ENCODE measurements around the gene ADGRB3. TPM values are rescaled to one million over a fixed set of nuclear protein-coding genes. Genes with fewer than 3 reads are reported as not detected.
"Not testable (repeated sequence)": the region's sequence is repeated elsewhere in the genome, so short reads cannot be mapped to it uniquely, and the experiment has no call there.

Gene ADGRB3
- total RNA-seq, 1 experiment from 2014 or later: 2.0 TPM

- DNase-seq (ENCODE audit: low read depth): not testable (repeated sequence)
Measured at GRCh38 chr6:69121461-69122406, 486.7 kb downstream of the ADGRB3 start.

DNA sequence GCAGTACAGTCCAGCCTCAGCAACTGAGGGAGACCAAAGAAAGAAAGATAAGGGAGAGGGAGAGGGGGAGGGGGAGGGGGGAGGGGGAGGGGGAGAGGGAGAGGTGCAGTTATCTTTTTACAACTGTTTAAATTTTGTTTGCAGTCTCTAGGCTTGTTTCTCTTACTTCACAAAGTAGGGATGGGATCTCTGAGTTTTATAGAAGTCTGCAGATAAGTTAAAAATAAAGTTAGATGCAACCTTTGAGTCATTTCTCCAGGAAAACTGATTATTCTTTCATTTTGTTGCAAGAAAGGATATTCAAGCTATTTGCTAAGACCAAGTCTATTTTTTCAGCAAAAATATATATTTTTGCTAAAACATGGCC, 487.3 kb downstream of the ADGRB3 start:
- no peak for DNase-seq (ENCODE audit: low read depth)

- DNase-seq (ENCODE audit: low read depth): no peak
Measured at GRCh38 chr6:69128411-69128810, 493.3 kb downstream of the ADGRB3 start.

DNA sequence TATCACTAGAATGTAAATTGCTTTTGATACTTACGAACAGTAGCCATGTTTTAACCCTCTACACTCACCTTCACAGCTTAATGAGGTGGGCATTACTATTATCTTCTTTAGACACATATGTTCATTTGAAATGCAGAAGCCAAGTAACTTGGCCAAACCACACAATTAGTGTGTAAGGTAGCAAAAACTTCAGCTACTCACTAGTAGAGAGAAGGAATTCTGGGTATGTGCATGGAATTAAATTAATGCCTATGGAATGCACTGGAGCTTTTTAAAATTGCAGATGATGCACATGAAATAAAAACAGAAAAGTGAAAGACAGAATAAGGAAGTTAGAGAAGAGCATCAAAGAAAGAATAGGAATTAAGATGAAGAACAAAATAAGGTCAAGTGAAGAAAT, 494.0 kb downstream of the ADGRB3 start:
- no peak for DNase-seq (ENCODE audit: low read depth)

DNA sequence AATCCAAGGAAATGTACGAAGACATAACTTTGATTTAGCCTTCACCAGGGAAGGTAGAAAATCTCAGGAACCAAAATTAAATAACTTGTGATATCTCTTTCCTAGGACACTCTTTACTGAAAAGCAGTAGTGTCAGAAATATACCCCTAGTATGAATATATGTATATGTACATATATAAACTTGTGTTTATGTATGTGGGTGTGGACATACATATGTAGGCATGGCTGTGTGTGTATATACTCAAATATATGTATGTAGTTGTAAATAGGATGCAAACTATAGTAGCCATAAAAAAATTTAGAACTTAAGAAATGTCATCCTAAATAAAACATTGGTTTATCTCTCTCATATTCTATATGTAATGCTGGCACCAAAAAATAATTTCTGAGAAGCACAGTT, 500.8 kb downstream of the ADGRB3 start:
- DNase-seq (ENCODE audit: low read depth): no peak

GRCh38 chr6:69138148-69138547, 503.1 kb downstream of the ADGRB3 start:
- peak; percentile 85 for DNase-seq (ENCODE audit: low read depth)

DNA sequence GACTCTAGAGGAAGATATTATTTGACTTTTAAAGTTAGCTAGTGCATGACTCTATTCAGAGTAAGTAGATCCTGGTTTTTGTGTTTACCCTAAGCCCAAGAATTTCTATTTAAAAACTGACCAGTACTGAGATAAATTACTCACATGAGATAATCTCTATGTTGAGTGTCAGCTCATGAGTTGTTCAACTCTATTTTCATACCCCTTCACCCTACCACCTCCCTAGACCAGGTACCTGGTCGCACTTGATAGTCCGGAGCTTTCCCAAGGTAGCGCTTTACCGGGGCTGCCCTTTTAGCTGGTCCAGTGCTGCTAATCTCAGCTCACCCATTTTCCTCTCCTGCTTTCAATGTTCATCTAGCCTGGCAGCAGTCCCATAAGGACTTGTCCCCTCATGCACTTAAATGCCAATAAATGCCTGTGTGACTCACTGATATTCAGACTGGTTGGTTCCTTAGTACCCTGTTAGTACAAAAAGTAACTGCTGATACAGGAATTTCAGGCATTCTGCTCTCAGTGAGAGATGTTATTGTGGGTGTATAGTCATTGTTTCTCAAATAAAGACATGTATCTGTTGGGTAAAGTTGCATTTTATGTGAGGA, 503.9 kb downstream of the ADGRB3 start:
- DNase-seq (ENCODE audit: low read depth): peak; percentile 90

DNA sequence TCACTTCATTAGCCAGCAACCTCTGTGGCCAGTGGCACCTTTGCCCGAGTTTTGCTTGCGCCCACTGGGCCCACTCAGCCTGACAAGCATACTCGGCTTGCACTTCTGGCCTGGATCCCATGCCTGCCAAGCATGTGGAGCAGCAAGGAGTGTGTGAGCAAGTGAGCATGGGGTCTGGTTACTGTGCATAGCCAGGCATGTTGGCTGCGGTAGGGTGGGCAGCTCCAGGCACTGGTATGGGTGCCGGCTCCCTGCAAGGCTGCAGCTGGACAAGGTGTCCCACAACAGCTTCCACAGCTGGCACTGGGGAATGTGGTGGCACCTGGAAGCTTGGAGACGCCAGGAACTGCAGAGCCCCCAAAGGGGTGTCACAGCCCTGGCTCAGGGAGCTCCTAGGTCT, 510.0 kb downstream of the ADGRB3 start:
- DNase-seq (ENCODE audit: low read depth): no peak

GRCh38 chr6:69146385-69146784, 511.3 kb downstream of the ADGRB3 start:
- no peak for DNase-seq (ENCODE audit: low read depth)

- DNase-seq (ENCODE audit: low read depth): peak; percentile 48
Measured at GRCh38 chr6:69155467-69155866, 520.4 kb downstream of the ADGRB3 start.

DNA sequence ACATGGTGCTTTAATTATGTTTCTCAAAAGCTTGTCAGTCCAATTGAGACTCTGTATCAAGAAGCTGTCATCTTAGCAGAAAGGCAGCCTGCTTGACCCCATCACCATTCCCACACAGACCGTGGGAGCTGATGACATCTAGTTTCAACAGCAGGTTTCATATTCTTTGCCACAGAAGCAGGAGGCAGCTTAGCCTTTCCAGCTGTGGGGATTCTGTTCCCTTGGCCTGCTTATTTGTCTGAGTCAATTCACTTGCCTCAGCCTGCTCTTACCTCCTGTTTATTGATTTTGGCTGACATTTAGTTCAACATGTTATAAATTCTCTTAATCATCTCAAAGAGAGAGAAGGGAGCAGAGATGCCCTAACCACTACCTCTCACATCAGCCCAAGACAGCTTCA, 527.7 kb downstream of the ADGRB3 start:
- peak; percentile 19 for DNase-seq (ENCODE audit: low read depth)

DNA sequence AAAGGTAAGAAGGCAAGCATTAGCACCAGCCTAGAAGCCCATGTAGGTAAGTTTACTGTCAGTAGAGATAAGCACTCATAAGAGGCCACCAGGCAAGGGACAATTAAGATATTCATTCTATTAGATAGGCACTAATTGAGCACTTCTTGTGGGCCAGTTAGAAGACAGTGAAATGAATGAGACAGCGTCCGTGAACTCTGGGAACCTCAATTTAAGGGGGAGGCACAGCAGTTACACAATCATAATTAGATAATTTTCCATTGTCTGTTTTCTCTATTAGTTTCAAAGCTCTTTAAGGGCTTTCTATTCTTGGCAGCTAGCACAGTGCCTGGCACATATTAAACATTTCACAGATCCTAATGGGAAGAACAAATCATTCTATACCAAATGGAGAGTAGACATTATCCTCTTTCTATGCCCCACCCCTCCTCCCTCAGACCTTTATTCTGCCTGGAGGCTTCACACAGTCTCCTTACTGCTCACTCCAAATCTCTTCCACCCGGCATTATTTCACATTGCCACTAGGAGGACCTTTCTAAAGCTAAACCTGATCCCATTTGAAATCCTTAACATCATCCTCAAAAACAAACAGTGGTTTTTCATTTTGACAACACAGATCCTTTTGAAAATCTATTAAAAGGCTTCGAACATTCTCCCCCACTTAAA, 529.6 kb downstream of the ADGRB3 start:
- peak; percentile 36 for DNase-seq (ENCODE audit: low read depth)

- peak; percentile 89 for DNase-seq (ENCODE audit: low read depth)
Measured at GRCh38 chr6:69179681-69180080, 544.6 kb downstream of the ADGRB3 start.

- peak; percentile 28 for DNase-seq (ENCODE audit: low read depth)
Measured at GRCh38 chr6:69180361-69181067, 545.4 kb downstream of the ADGRB3 start.

DNA sequence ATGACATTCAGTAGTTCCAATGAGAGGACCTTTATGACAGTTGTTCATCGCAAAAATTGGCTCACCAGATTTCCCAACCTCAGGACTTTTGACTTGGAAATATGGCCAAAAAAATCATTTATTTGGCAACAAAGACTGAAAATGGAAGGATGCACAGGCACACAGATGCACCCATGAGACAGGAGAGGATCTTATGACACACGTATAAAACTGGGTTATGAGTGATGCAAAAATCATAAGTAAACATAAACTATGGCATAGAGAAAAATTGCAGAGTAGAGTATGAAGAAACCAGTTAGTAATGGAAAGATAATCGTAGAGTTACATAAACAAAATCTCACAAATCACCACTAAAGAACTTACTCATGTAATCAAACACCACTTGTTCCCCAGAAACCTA, 546.9 kb downstream of the ADGRB3 start:
- DNase-seq (ENCODE audit: low read depth): no peak

DNA sequence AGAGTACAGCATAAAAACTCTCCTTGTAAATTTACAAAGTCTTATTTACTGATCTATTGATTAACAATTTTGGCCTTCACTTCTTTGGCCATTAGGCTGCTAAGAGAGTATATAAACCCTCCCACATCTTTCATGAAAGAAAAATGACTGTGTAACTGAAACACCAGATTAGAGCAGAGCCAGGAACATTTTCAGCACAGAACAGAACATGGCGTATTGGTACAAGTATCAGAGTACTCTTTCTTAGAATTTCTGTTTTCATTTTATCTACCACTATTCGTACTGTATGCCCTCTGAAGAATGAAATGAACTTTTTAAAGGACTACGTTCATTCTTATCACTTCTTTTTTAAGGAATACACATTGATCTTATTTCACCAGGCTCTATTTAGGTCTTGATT, 550.2 kb downstream of the ADGRB3 start:
- no peak for DNase-seq (ENCODE audit: low read depth)

- DNase-seq (ENCODE audit: low read depth): no peak
Measured at GRCh38 chr6:69202768-69203167, 567.7 kb downstream of the ADGRB3 start.

GRCh38 chr6:69216127-69216526, 581.0 kb downstream of the ADGRB3 start:
- no peak for DNase-seq (ENCODE audit: low read depth)

DNA sequence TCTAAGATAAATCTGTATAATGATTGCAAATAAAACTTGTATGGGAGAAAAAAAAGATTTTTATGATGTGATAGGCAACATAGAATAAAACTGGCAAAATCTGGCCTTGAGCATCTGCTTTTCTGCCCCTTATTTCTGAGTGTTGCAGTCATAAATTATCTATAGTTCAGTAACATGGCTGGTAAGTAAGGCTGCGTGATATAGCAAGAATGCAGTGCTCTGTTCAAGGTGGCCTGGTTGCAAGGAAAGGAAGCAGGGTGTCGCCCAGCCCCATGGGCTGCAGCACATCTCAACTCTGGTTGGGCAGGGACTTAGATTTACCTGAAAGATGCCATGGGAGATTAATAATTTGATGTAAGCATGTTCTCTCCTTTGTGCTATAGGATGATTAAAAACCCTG, 582.3 kb downstream of the ADGRB3 start:
- DNase-seq (ENCODE audit: low read depth): no peak

DNA sequence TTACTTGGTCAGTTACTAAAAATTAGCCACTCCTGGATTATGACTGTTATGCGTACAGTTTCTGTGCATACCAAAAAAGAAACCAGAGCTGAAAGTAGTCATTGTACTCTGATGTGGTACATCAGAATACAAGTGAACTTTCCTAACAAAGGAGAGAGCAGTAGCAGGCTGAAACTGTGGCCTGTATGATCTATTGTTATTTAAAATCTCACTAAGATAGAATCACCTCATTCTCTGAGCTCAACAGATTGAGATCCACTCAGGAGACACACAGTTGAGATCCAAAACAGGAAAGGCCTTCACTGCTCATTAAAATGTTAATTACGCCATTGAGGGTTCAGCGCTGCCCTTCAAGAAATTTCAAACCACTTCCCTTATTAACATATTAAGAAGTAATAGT, 585.3 kb downstream of the ADGRB3 start:
- no peak for DNase-seq (ENCODE audit: low read depth)

DNA sequence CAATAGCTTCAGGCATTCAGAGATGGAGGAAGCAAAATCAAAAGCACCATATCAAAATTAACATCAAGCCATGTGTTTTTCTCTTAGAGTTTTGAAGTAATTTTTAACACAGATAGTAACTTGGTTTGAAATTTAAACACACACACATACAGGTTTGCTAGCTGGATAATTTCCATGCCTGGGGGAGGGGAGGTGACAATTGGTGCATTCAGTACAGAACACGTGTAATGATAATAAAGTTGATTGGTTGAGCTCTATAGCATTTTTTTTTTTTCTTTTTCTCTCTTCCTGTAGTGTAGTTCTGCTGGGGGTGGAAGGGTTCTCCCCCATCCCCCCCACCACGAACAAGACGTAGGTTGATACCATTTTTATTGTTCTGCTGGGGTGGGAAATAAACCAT, 596.9 kb downstream of the ADGRB3 start:
- no peak for DNase-seq (ENCODE audit: low read depth)

DNA sequence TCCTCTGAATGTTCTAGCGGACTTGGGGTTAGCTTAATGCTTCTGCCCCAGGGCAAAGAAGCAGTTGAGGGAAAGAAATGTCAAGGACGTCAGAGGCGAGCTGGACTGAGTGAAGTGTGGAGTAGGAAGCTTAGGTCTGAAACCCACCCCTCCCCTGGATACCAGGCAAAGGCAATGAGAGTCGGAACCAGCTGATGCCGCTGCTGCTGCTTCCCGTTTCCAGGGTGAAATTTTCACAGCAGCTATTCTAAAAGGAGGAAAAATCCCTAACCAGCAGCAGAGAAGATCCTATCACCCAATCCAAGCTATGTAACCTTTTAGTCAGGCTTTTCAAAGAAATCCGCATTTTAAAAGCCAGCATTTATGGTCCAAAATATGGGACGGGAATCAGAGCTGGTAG, 597.4 kb downstream of the ADGRB3 start:
- DNase-seq (ENCODE audit: low read depth): no peak

Measured in M059J (cell line).